Suprapubic skin (tissue), 4 donors: ENCODE results near the gene MARCHF6. TPM values are rescaled to one million over a fixed set of nuclear protein-coding genes. Genes with fewer than 3 reads are reported as not detected.

Source experiments
- DNase-seq, 2 donors: peaks; one replicate each; pipeline ENCODE4 v3.0.0-alpha.2; 2019; ENCODE audit warnings: low spot score in 2 of 2
- H3K27ac ChIP-seq: fragments of 200-600 bp; sonication (generic); one replicate; pipeline ENCODE4 v1.5.1; 2019
- H3K27me3 ChIP-seq: fragments of 200-600 bp; sonication (generic); one replicate; pipeline ENCODE4 v1.5.1; 2019
- H3K36me3 ChIP-seq: fragments of 200-600 bp; sonication (generic); one replicate; pipeline ENCODE4 v1.5.1; 2019
- H3K4me1 ChIP-seq: fragments of 200-600 bp; sonication (generic); one replicate; pipeline ENCODE4 v1.5.1; 2019
- H3K4me3 ChIP-seq: fragments of 200-600 bp; sonication (generic); one replicate; pipeline ENCODE4 v1.5.1; 2019; ENCODE audit warnings: mild to moderate bottlenecking
- H3K9me3 ChIP-seq: fragments of 200-600 bp; sonication (generic); one replicate; pipeline ENCODE4 v1.5.1; 2019
- EP300 ChIP-seq: sonication (generic); formaldehyde crosslinking; IDR thresholded peaks from one replicate; pipeline ENCODE4 v1.6.1; 2017; ENCODE audit warnings: antibody characterized with exemption
- POLR2A ChIP-seq, 2 donors: fragments of 450-650 bp; IDR thresholded peaks; one replicate each; pipeline ENCODE4 v1.6.1; 2017; ENCODE audit warnings: antibody characterized with exemption in 2 of 2, mild to moderate bottlenecking in 2 of 2, moderate library complexity in 2 of 2
- POLR2AphosphoS5 ChIP-seq, 3 donors: sonication (generic); formaldehyde crosslinking; IDR thresholded peaks; one replicate each; pipeline ENCODE4 v1.6.1; 2017; ENCODE audit warnings: antibody characterized with exemption in 3 of 3
- WGBS: methylation state at CpG from one replicate; pipeline ENCODE4 v1.1.5; 2018; 5-methylcytosine and 5-hydroxymethylcytosine counted together
- total RNA-seq, 4 donors: library from RNA; depleted of rRNA; stranded (reverse); fragments of >200 nt; gene quantifications; one replicate each; pipeline ENCODE4 v1.1.0, GENCODE V29; 2016
- TF ChIP-seq, protein P1 (sequence below), 2 donors: fragments of 200-600 bp in 1 of 2; fragments of 450-650 bp in 1 of 2; sonication (generic) in 1 of 2; IDR thresholded peaks; one replicate each; pipeline ENCODE4 v1.5.1; 2016 to 2019; ENCODE audit warnings: antibody characterized with exemption in 2 of 2, mild to moderate bottlenecking in 1 of 2, moderate library complexity in 1 of 2

MARCHF6 gene
- total RNA-seq, 4 donors from 2014 or later = 89.7 to 273 (median 143) TPM

DNA sequence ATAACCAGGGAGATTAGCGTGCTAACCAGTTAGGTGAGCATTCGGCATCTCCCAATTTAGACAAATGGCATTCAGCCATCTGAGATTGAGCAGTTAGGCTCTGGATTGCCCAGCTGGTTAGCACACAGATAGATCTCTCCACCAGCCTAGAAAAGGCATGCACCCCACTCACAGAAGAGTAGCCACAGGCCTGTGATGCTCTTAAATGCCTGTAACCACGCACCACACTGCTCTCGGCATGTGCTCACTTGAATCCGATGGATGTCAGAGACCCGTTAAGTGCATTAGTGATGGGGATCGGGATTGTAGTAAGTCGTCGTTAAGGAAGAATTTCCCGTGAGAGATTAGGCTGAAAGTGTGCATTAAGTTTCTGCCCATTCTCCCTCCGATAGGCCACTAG lies 23.0 kb downstream of the MARCHF6 start:
- Histone ChIP-seq H3K4me3 (no peak overlapping the region), H3K4me1 (peaks cover 29% of the 10 kb centered on the region)

DNA sequence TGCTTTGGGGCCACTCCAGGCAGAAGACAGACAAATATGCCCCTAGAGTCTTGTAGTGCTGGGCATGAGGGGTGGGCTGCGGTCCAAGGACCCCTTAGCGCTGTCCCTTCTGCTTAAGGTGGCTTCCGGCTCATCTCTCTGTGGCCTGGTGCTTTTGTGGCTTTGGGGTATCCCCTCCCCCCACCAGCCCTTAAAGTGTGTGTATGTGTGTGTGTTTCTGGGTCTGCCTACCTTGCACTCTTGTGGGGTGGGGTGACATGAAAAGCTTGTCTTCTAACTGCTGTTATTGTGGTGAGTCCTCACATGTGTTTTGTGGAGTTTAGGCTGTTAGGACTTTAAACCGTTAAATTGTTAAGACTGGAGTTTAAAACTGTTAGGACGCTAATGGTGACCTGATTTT lies 23.6 kb downstream of the MARCHF6 start:
- DNase-seq = no peak
- Histone ChIP-seq H3K36me3 (peaks cover 23% of the 10 kb centered on the region), H3K9me3 (no peaks in the 10 kb centered on the region), H3K27me3 (no peaks in the 10 kb centered on the region), H3K27ac (no peak overlapping the region), H3K4me3 (no peak overlapping the region), H3K4me1 (peaks cover 25% of the 10 kb centered on the region)
- 88% methylated on average over 5 of the region's 5 CpGs for WGBS
- TF ChIP-seq POLR2AphosphoS5 (IDR thresholded peaks at IDR 0.05) = no peak
- TF ChIP-seq, protein P1, sequence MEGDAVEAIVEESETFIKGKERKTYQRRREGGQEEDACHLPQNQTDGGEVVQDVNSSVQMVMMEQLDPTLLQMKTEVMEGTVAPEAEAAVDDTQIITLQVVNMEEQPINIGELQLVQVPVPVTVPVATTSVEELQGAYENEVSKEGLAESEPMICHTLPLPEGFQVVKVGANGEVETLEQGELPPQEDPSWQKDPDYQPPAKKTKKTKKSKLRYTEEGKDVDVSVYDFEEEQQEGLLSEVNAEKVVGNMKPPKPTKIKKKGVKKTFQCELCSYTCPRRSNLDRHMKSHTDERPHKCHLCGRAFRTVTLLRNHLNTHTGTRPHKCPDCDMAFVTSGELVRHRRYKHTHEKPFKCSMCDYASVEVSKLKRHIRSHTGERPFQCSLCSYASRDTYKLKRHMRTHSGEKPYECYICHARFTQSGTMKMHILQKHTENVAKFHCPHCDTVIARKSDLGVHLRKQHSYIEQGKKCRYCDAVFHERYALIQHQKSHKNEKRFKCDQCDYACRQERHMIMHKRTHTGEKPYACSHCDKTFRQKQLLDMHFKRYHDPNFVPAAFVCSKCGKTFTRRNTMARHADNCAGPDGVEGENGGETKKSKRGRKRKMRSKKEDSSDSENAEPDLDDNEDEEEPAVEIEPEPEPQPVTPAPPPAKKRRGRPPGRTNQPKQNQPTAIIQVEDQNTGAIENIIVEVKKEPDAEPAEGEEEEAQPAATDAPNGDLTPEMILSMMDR (IDR thresholded peaks at IDR 0.05) = no peak
- no peak for TF ChIP-seq POLR2A (IDR thresholded peaks at IDR 0.05)
- TF ChIP-seq EP300 = no peak

More for the DNA sequence above, 23.0 kb downstream of the MARCHF6 start:
- Histone ChIP-seq H3K27me3 (no peaks in the 10 kb centered on the region), H3K9me3 (no peaks in the 10 kb centered on the region), H3K36me3 (peaks cover 20% of the 10 kb centered on the region), H3K27ac (no peak overlapping the region)
- 94% methylated on average over 11 of the region's 11 CpGs for WGBS
- TF ChIP-seq EP300 (no peak), POLR2AphosphoS5 (IDR thresholded peaks at IDR 0.05) (no peak), POLR2A (IDR thresholded peaks at IDR 0.05) (no peak)
- TF ChIP-seq, protein P1 (IDR thresholded peaks at IDR 0.05) = no peak
- no peak for DNase-seq

DNA sequence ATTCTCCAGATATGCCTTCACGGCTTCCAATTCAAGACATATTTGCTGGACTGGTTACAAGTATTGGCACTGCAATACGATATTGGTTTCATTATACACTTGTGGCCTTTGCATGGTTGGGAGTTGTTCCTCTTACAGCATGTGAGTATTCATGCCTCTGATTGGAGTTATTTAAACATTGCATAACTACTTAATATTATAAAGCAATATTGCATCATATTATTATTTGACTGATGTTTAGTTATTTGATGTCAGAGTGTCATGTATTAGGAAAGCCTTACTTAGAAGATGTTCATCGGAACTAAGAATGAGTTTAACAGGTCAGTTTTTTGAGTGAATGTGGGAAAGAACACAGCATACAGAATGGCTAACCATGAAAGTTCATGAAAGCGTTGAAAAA lies 28.3 kb downstream of the MARCHF6 start:
- H3K27ac ChIP-seq = no peak overlapping the region
- WGBS = 92% methylated on average over 4 of the region's 4 CpGs
- H3K9me3 ChIP-seq = no peaks in the 10 kb centered on the region
- TF ChIP-seq POLR2AphosphoS5 (IDR thresholded peaks at IDR 0.05) (no peak), POLR2A (IDR thresholded peaks at IDR 0.05) (no peak), EP300 (no peak)
- TF ChIP-seq, protein P1 (IDR thresholded peaks at IDR 0.05) = no peak
- H3K27me3 ChIP-seq = no peaks in the 10 kb centered on the region
- DNase-seq = no peak
- no peak overlapping the region for H3K4me3 ChIP-seq
- peaks cover 49% of the 10 kb centered on the region for H3K36me3 ChIP-seq
- peaks cover 7% of the 10 kb centered on the region for H3K4me1 ChIP-seq

DNA sequence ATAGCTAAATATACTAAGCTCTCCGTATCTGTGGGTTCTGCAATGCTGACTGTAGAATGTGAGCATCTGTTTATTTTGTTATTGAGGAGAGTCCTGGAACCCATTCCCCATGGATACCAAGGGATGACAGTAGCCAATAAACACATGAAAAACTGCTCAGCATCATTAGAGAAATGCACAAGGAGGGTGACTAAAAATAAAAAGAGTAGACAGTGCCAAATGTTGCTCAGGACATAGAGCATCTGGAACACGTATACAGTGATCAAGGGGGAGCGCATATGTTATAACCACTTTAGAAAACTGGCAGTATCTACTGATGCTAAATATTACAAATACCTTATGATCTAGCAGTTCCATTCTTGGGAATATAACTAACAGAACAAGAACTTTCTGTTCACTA lies 31.0 kb downstream of the MARCHF6 start:
- no peaks in the 10 kb centered on the region for H3K4me1 ChIP-seq
- H3K36me3 ChIP-seq = peaks cover 64% of the 10 kb centered on the region
- H3K27me3 ChIP-seq = no peaks in the 10 kb centered on the region
- H3K27ac ChIP-seq = no peak overlapping the region
- H3K4me3 ChIP-seq = no peak overlapping the region
- TF ChIP-seq POLR2AphosphoS5 (IDR thresholded peaks at IDR 0.05) (no peak), EP300 (no peak), POLR2A (IDR thresholded peaks at IDR 0.05) (no peak)
- TF ChIP-seq, protein P1 (IDR thresholded peaks at IDR 0.05) = no peak
- no peak for DNase-seq
- no peaks in the 10 kb centered on the region for H3K9me3 ChIP-seq
- WGBS = 86% methylated on average over 3 of the region's 3 CpGs

DNA sequence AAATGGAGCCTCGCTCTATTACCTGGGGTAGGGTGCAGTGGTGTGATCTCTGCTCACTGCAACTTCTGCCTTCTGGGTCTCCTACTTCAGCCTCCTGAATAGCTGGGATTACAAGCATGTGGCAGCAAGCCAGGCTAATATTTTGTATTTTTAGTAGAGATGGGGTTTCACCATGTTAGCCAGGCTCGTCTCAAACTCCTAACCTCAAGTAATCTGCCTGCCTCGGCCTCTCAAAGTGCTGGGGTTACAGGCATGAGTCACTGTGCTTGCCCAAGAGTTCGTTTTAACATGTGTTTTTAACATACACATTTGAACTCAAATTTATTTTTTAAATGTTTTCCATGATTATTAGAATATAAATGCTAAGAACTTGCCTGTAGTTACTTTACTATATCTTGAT lies 34.2 kb downstream of the MARCHF6 start:
- H3K27me3 ChIP-seq = no peaks in the 10 kb centered on the region
- 82% methylated on average over 4 of the region's 4 CpGs for WGBS
- no peak overlapping the region for H3K4me3 ChIP-seq
- H3K9me3 ChIP-seq = no peaks in the 10 kb centered on the region
- TF ChIP-seq, protein P1 (IDR thresholded peaks at IDR 0.05) = no peak
- TF ChIP-seq POLR2AphosphoS5 (IDR thresholded peaks at IDR 0.05) (no peak), EP300 (no peak), POLR2A (IDR thresholded peaks at IDR 0.05) (no peak)
- no peak overlapping the region for H3K27ac ChIP-seq
- no peaks in the 10 kb centered on the region for H3K4me1 ChIP-seq
- no peak for DNase-seq
- H3K36me3 ChIP-seq = peaks cover 78% of the 10 kb centered on the region
